ENCODE measurements around the gene GRK5.
A peak's percentile ranks its signal among the peaks of the same experiment; 100 is the strongest.
"Not testable (repeated sequence)": the region's sequence is repeated elsewhere in the genome, so short reads cannot be mapped to it uniquely, and the experiment has no call there.

Gene GRK5

DNA sequence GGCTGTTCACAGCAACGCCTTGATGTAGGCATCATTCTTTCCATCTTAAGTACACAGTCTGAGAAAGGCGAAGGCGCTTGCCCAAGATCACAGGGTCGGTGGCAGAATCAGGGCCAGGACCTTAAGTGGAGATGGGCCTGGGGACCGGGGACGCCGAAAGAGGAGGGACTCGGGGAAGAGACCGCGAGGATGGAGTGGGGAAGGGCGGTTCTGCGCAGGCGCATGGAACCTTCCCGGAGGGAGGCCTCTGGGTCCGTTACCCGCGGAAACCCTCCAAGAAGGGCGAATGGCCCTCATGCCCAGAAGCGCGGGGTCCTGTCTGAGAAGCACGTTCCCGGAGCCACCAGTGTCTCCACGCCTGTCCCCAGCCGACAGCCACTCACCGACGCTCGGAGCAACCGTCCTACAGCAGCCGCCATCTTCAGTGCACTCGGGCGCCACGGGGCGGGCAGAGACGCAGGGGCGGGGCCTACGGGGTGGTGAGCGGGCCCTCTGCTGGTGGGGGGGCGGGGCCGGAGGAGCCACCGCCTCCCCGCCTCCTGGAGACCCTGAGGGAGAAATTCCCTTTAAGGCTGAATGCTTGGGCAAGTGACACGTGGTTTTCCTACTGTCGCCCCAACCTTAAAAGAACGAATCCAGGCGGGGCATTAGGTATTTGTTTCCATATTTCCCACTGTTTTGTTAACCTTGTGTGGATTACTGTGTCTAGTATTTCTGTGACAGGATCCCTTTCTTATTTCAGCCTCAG lies 28.8 kb upstream of the GRK5 start, which contains the start of gene PRDX3:
Gene PRDX3, minus strand, starts transcription at position 441 of the 748 bp plus-strand sequence. Its CDS starts 22 bp downstream, at position 419.
- CTCF ChIA-PET, result interaction anchor here (0.6 to 0.7 kb wide), 2 partner anchors 11 to 31 kb away, joined by 3 read pairs; no protein-coding TSS in a partner anchor
- TF ChIP-seq, protein P1, sequence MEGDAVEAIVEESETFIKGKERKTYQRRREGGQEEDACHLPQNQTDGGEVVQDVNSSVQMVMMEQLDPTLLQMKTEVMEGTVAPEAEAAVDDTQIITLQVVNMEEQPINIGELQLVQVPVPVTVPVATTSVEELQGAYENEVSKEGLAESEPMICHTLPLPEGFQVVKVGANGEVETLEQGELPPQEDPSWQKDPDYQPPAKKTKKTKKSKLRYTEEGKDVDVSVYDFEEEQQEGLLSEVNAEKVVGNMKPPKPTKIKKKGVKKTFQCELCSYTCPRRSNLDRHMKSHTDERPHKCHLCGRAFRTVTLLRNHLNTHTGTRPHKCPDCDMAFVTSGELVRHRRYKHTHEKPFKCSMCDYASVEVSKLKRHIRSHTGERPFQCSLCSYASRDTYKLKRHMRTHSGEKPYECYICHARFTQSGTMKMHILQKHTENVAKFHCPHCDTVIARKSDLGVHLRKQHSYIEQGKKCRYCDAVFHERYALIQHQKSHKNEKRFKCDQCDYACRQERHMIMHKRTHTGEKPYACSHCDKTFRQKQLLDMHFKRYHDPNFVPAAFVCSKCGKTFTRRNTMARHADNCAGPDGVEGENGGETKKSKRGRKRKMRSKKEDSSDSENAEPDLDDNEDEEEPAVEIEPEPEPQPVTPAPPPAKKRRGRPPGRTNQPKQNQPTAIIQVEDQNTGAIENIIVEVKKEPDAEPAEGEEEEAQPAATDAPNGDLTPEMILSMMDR (conservative IDR thresholded peaks at IDR 0.05; ENCODE audit: low read depth), result no peak

DNA sequence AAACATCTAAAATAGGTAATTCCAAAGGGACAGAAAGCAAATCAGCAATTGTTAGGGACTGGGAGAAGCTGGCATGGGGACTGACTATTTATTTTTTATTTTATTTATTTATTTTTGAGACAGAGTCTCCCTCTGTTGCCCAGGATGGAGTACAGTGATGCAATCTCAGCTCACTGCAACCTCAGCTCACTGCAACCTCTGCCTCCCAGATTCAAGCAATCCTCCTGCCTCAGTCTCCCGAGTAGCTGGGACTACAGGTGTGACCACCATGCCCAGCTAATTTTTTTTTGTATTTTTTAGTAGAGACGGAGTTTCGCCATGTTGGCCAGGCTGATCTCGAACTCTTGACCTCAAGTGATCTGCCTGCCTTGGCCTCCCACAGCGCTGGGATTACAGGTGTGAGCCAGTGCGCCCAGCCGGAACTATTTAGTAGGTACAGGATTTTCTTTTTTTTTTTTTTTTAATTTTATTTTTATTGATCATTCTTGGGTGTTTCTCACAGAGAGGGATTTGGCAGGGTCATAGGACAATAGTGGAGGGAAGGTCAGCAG lies 26.4 kb upstream of the GRK5 start:
- POLR2A ChIA-PET (ENCODE audit: low non-redundant PET); CTCF ChIA-PET; DNase-seq (ENCODE audit: low spot score); H3K27ac ChIP-seq: not testable (repeated sequence)

More for the DNA sequence above, 28.8 kb upstream of the GRK5 start, which contains the start of gene PRDX3:
- peak; percentile 90 for DNase-seq (ENCODE audit: low spot score)
- POLR2A ChIA-PET (ENCODE audit: low non-redundant PET), result interaction anchor here (0.7 kb wide), 1 partner anchor 424 kb away, joined by 3 read pairs; the partner anchor contains the start of gene CACUL1
- peak within 1 kb of the TSS; percentile 93 for H3K27ac ChIP-seq

DNA sequence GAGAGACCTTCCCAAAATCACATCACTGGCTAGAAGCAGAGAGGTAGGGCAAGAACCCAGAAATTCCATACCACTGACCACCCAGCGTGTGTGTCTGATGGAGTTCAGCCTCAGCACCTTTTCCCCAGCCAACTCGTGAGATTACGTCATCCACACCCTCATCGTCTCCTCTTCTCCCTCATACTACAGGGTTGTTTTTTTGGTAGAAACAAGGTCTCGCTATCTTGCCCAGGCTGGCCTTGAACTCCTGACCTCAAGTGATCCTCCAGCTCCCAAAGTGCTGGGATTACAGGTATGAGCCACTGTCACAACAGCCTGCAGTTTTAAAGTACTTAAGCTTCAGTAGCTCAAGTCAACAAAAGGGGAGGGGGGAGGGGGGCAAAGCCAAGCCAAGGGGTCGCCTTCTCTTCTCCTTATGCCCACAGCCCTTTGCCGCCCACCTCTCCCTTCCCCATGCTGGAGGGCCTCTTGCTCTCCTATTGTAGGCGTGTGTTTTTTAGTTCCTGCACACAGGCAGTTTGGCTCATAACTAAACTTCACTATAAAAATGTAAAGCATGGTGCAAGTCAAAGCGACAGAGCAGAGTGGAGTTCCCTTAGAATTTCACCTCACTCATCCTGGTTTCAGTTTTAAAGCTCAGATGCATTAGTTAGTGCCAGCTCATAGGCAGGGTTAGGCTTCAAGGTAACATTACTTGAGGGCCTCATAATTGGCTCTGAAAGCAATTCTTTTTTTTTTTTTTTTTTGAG lies 23.5 kb upstream of the GRK5 start:
- no peak overlapping the region for H3K27ac ChIP-seq
- CTCF ChIA-PET, result interaction anchor here (0.5 kb wide), 1 partner anchor 67 kb away, joined by 4 read pairs; no protein-coding TSS in a partner anchor
- TF ChIP-seq, protein P1 (conservative IDR thresholded peaks at IDR 0.05; ENCODE audit: low read depth), result no peak
- POLR2A ChIA-PET (ENCODE audit: low non-redundant PET), result no interaction called here
- no peak for DNase-seq (ENCODE audit: low spot score)

DNA sequence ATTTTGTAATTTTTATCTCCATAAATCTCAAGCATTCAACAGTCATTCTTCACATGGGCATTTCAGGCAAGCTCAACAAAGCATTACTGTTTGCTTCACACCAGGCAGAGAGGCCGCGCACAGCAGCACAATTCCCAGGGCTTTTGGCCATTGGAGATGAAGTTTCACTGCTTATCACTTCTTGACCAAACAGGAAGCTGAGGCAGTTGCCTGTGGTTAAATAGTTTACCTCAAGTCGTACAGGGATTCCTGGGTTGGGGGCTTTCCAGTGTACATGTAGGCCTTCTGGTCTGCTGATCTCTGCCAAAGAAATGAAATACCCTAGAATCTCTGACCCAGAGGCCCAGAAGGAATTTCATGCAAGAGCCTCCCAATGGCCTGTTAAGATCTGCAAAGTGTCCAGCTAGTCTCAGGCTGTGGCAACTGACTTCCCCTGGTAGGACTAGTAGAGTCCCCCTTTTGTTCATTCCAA lies 17.5 kb upstream of the GRK5 start:
- peak overlapping the region; percentile 75 for H3K27ac ChIP-seq
- CTCF ChIA-PET, result interaction anchor here (0.6 to 1.6 kb wide), 7 partner anchors 10 to 646 kb away, joined by 3 to 7 read pairs (median 3); partner anchors contain the start of gene GRK5
- POLR2A ChIA-PET (ENCODE audit: low non-redundant PET), result no interaction called here
- DNase-seq (ENCODE audit: low spot score), result no peak
- TF ChIP-seq, protein P1 (conservative IDR thresholded peaks at IDR 0.05; ENCODE audit: low read depth), result no peak

DNA sequence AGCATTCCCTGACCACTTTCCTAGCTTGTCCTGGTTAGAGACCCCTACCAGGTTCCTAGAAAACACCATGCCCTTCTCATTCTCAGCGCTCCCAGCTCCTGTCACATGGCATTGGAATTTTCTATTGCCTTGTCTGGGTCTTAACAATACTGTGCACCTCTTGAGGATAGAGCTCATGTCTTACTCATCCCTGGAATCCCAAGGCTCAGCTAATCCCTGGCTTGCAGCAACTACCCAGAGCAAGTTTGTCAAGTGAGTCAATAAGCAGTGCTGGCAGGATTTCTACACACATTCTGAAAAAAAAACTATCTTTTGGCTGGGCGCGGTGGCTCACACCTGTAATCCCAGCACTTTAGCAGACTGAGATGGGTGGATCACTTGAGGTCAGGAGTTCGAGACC lies 17.0 kb upstream of the GRK5 start:
- DNase-seq (ENCODE audit: low spot score), result peak; percentile 97
- H3K27ac ChIP-seq, result peak overlapping the region; percentile 75
- POLR2A ChIA-PET (ENCODE audit: low non-redundant PET), result interaction anchor here (0.6 kb wide), 1 partner anchor 136 kb away, joined by 8 read pairs; no protein-coding TSS in a partner anchor
- CTCF ChIA-PET, result interaction anchor here (0.6 to 1.6 kb wide), 5 partner anchors 9 to 646 kb away, joined by 3 to 7 read pairs (median 3); partner anchors contain the start of gene GRK5
- TF ChIP-seq, protein P1 (conservative IDR thresholded peaks at IDR 0.05; ENCODE audit: low read depth), result no peak

DNA sequence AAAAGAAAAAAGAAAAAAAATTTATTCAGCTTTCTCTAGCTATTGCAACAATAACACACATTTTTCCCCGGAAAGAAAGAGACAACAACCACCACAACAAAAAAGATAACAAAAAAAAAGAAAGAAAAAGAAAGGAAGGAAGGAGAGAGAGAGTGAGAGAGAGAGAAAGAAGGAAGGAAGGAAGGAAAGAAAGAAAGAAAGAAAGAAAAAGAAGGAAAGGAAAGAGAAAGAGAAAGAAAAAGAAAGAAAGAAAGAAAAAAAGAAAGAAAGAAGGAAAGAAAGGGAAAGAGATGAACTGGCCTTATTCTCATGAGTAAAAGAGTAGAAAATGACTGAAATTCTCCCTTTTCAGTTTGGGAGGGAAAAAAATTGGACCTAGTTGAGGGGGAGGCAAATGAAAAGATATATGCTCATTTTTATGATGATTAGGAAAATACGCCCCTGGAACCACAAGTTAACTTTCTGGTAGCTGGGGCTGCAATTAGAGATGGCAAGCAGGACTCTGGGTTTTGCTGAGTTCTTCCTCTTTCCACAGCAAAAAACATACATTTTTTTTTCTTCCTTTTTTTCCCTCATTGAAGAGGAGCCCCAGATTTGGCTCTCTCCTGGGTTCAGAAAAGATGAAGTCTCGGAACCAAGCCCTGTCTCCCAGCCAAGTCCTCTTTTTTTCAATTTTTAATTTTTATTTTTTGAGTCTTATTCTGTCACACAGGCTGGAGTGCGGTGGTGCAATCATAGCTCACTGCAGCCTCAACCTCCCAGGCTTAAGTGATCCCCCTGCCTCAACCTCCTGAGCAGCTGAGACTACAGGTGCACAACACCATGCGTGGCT lies 16.2 kb upstream of the GRK5 start:
- peak overlapping the region; percentile 75 for H3K27ac ChIP-seq
- ChIA-PET CTCF (interaction anchor here (0.7 to 1.0 kb wide), 2 partner anchors 15 to 70 kb away, joined by 5 to 6 read pairs; partner anchors contain the start of gene GRK5), POLR2A (ENCODE audit: low non-redundant PET) (interaction anchor here (0.6 kb wide), 1 partner anchor 137 kb away, joined by 8 read pairs; no protein-coding TSS in a partner anchor)
- TF ChIP-seq, protein P1 (conservative IDR thresholded peaks at IDR 0.05; ENCODE audit: low read depth), result no peak
- DNase-seq (ENCODE audit: low spot score), result no peak
